Activated CD8-positive, alpha-beta memory T cell treated with anti-CD3 and anti-CD28 coated beads, Interleukin-2, amount 10 ng/mL, durations not matched to agents 7 days and 5 days (primary cell): ENCODE data around the gene SEPSECS. TPM values are rescaled to one million over a fixed set of nuclear protein-coding genes. Genes with fewer than 3 reads are reported as not detected.

Source experiments
- ATAC-seq: fragments of 150-1000 bp; cut with Tn5 transposase; one replicate; pipeline ENCODE4 v1.10.0; 2021; ENCODE audit warnings: moderate library complexity
- CTCF ChIA-PET: fragments of 350-600 bp; sonication (Branson Sonifier 250); formaldehyde crosslinking; loops from one replicate; lab custom pipeline; 2021; ENCODE audit warnings: antibody characterized with exemption; lab: Charles Lee
- DNase-seq: peaks from one replicate; pipeline ENCODE4 v3.0.0-alpha.2; 2020
- H3K27ac Mint-ChIP-seq: one replicate; pipeline ENCODE4 v1.8.0; 2021; ENCODE audit warnings: mild to moderate bottlenecking, mixed read lengths
- H3K27me3 Mint-ChIP-seq: one replicate; pipeline ENCODE4 v1.8.0; 2021; ENCODE audit warnings: mixed read lengths
- H3K36me3 Mint-ChIP-seq: one replicate; pipeline ENCODE4 v1.8.0; 2021; ENCODE audit warnings: mild to moderate bottlenecking, mixed read lengths
- H3K4me1 Mint-ChIP-seq: one replicate; pipeline ENCODE4 v1.8.0; 2021; ENCODE audit warnings: mixed read lengths
- H3K4me3 Mint-ChIP-seq: one replicate; pipeline ENCODE4 v1.8.0; 2021; ENCODE audit warnings: mild to moderate bottlenecking, moderate library complexity, mixed read lengths
- H3K9me3 Mint-ChIP-seq: one replicate; pipeline ENCODE4 v1.8.0; 2022; ENCODE audit warnings: low read depth, mixed read lengths
- total RNA-seq, 2 experiments: library from RNA; stranded (reverse); gene quantifications; one replicate each; pipeline ENCODE4 v1.2.3, GENCODE V29; 2021

Gene SEPSECS
- total RNA-seq, 2 experiments from 2014 or later = 12.9 TPM

DNA sequence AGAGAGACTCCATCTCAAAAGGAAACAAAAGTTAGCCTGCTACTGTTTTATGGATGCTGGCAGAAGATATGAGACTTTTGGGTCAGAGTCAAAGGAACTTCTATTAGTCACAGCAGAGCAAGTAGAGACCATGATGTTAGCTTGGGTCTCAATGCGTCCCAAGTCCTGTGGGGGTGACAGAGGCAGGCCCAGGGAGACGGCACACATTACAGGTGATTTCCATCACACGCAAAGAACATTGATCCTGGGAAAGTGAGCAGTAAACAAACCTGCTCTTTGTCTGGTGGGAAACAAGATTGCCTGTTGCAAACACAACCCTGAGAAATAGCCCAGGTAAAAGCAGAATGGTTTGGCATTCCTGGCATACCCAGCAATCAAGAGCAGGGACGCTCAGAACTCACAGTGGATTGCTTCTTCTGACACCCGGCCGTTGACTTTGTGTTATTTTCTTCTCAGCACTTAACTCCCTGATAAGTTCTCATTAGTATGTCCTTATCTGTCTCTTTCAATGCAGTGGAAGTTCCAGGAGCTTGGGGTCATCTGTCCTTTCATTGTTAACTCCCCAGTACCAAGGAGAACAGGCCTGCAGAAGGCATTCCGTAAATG, 78.3 kb downstream of the SEPSECS start:
- Mint-ChIP-seq H3K9me3 (no peaks in the 10 kb centered on the region), H3K27ac (no peak overlapping the region), H3K36me3 (no peaks in the 10 kb centered on the region), H3K4me1 (no peaks in the 10 kb centered on the region), H3K4me3 (no peak overlapping the region), H3K27me3 (peaks cover 29% of the 10 kb centered on the region)
- ATAC-seq (no peak), DNase-seq (no peak)
- CTCF ChIA-PET = no interaction called here

DNA sequence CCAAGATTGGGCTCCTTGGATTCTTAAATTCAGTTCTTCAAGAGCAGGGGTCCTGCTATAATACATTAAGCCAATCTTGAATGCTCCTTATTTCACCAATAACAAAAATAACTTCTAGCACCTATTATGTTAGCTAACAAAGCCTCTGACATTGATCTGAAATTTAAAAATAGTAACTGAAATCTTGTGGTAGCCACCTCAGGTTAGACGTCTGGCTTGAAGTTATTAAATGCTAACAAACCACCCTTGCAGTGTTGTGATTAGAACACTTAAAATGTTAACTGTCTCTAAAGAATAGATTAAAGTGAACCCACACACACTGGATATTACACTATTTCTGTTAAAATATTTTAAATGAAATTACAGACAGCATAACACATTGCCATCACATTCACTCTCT, 79.7 kb downstream of the SEPSECS start:
- no peaks in the 10 kb centered on the region for H3K9me3 Mint-ChIP-seq
- no peak overlapping the region for H3K27ac Mint-ChIP-seq

DNA sequence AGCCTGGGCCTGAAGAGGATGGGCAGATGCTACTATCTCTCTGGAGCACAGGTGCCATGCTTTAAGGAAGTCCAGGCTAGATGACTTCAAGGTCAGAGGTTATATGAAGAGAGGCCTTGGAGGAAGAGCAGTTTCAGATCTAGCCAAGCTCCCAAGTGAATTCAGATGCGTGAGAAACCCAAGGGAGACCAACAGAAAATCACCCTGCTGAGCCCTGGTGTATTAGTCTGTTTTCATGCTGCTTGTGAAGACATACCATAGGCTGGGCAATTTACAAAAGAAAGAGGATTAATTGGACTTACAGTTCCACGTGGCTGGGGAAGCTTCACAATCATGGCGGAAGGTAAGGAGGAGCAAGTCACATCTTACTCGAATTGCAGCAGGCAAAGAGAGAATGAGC, 81.7 kb downstream of the SEPSECS start:
- Mint-ChIP-seq H3K4me3 (no peak overlapping the region), H3K36me3 (no peaks in the 10 kb centered on the region), H3K4me1 (no peaks in the 10 kb centered on the region), H3K9me3 (no peaks in the 10 kb centered on the region), H3K27ac (no peak overlapping the region), H3K27me3 (peaks cover 12% of the 10 kb centered on the region)
- no peak for ATAC-seq
- CTCF ChIA-PET = no interaction called here
- DNase-seq = no peak

More for the DNA sequence above, 79.7 kb downstream of the SEPSECS start:
- Mint-ChIP-seq H3K36me3 (no peaks in the 10 kb centered on the region), H3K27me3 (peaks cover 19% of the 10 kb centered on the region), H3K4me1 (no peaks in the 10 kb centered on the region), H3K4me3 (no peak overlapping the region)
- DNase-seq (no peak), ATAC-seq (no peak)
- CTCF ChIA-PET = no interaction called here

DNA sequence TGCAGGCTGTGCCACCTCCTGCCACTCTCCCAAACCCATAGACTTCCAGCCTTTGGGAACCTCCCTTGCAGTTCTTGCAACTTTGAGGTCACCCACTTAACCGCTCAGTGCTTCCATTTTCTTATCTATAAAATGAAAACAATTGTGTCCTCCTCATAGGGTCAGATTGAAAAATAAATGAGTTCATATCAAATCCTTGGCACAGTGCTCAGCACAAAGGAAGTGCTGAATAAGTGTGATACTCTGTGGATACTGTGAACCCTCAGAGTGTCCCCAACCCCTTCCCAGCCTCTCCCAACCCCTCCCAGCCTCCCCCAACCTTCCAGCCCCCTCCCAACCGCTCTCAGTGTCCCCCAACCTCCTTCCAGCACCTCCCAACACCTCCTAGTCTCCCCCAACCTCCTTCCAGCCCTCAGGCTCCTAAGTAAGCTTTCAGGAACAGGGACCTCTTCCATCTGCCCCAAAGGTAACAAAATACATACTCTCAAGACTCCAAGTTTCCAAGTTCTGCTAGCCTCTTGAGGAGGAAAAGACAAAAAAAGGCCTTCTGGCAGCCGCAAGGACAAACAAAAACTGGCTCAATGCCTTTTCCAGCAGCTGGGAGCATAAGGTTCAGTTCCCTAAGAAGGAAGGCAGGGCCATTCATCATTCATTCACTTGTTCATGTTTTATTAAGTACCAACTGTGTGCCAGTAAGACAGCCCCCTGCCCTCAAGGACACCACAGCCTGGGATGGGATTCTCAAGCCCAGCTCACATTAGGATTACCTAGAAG, 83.4 kb downstream of the SEPSECS start:
- no peak for ATAC-seq
- Mint-ChIP-seq H3K27ac (no peak overlapping the region), H3K9me3 (no peaks in the 10 kb centered on the region), H3K27me3 (peaks cover 11% of the 10 kb centered on the region), H3K4me1 (no peaks in the 10 kb centered on the region), H3K4me3 (no peak overlapping the region), H3K36me3 (no peaks in the 10 kb centered on the region)
- no peak for DNase-seq
- CTCF ChIA-PET = no interaction called here

DNA sequence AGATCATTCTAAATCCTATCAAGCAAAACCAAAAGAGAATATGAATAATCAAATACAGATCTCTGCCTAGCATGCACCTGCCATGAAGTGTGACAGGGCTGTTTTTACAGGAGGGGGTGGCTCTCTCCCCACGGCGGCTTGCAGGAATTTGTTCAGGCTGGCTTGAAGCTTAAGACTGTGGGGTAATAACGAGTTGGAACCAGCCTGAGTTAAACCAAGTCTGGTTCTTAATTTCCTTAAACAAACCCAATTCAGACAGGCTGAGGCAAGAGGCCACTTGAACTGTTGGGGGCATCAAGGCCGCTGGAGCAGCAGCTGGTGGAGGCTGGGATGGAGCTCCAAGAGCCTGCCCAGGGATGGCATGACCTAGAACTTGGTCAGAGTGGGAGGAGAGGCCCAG, 84.4 kb downstream of the SEPSECS start:
- CTCF ChIA-PET = no interaction called here
- DNase-seq (no peak), ATAC-seq (no peak)
- H3K4me3 Mint-ChIP-seq = no peak overlapping the region
- no peaks in the 10 kb centered on the region for H3K9me3 Mint-ChIP-seq
- H3K27me3 Mint-ChIP-seq = peaks cover 7% of the 10 kb centered on the region
- H3K27ac Mint-ChIP-seq = no peak overlapping the region
- no peaks in the 10 kb centered on the region for H3K4me1 Mint-ChIP-seq
- no peaks in the 10 kb centered on the region for H3K36me3 Mint-ChIP-seq

DNA sequence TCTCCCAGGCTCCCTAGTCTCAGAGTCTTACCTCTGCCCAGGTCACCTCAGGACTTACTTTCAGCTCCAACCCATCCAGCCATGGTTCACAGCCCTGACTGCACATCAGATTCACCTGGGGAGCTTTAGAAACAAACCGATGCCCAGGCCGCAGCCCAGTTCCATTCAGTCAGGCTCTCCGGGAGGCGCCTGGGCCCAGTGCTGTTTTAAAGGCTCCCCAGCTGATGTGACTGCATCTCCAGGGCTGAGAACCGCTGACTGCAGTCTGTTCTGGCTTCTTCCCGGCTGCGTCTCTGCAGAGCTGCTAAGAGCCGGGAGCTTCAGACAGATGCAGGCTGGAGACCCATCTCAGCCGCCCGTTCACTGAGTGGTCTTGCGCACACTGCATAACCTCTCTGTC, 85.1 kb downstream of the SEPSECS start:
- Mint-ChIP-seq H3K36me3 (no peaks in the 10 kb centered on the region), H3K27ac (no peak overlapping the region), H3K4me1 (no peaks in the 10 kb centered on the region), H3K9me3 (no peaks in the 10 kb centered on the region), H3K4me3 (no peak overlapping the region), H3K27me3 (peaks cover 5% of the 10 kb centered on the region)
- CTCF ChIA-PET = no interaction called here
- DNase-seq (no peak), ATAC-seq (no peak)

DNA sequence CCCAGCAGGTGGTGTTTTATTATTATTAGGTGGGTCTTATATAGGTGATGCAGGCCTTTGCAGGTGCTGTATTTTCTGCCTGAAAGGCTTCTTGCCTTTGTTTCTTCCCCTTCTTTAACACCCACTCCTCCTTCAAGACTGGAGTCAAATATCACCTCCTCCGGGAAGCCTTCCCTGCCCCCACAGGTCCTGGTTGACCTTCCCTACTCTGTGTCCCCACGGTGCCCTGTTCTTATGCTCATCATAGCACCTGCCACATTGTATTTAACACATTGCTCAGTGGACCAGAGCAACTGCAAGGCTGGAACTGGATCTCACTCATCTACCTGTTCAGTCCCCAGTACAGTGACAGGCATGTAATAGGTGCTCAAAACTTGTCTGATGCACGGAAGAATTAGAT, 89.7 kb downstream of the SEPSECS start:
- Mint-ChIP-seq H3K9me3 (no peaks in the 10 kb centered on the region), H3K27me3 (peaks cover 7% of the 10 kb centered on the region), H3K27ac (no peak overlapping the region), H3K4me3 (no peak overlapping the region), H3K4me1 (no peaks in the 10 kb centered on the region), H3K36me3 (no peaks in the 10 kb centered on the region)
- CTCF ChIA-PET = no interaction called here
- ATAC-seq (no peak), DNase-seq (no peak)

Other genes starting within 250 kb of the SEPSECS start
- not detected for gene CCDC149, start 247.4 kb downstream of the SEPSECS start, total RNA-seq
- gene LGI2, start 129.5 kb downstream of the SEPSECS start, total RNA-seq = not detected
- 10 to 100 TPM; 42.2 to 55.2 TPM for gene PI4K2B, start 73.6 kb upstream of the SEPSECS start, total RNA-seq
- gene ZCCHC4, start 152.3 kb upstream of the SEPSECS start, total RNA-seq = 10 to 100 TPM; 11.1 to 13.8 TPM
- gene ANAPC4, start 216.8 kb upstream of the SEPSECS start, total RNA-seq = 10 to 100 TPM; 48.7 to 56.0 TPM